GM10266 (cell line): Measurements from ENCODE around the gene LMNTD1.
"Not testable (repeated sequence)": the region's sequence is repeated elsewhere in the genome, so short reads cannot be mapped to it uniquely, and the experiment has no call there.

ENCODE experiments used
- DNase-seq: peaks from one replicate; pipeline ENCODE4 v3.0.0; 2012; ENCODE audit errors: extremely low spot score
- CTCF ChIP-seq: IDR thresholded peaks from 2 replicates; pipeline ENCODE4 v1.5.1; 2012; ENCODE audit warnings: mild to moderate bottlenecking, low read depth; ENCODE audit not compliant: control insufficient read depth, insufficient read depth; ENCODE audit errors: missing control alignments

Gene LMNTD1

GRCh38 chr12:25433581-25434325, 119.3 kb downstream of the LMNTD1 start:
- no peak for TF ChIP-seq CTCF
- no peak for DNase-seq

- DNase-seq, result no peak
- no peak for TF ChIP-seq CTCF
These were observed 120.1 kb downstream of the LMNTD1 start for GRCh38 chr12:25433024-25433423.

- DNase-seq, result no peak
- TF ChIP-seq CTCF, result no peak
These were observed 125.5 kb downstream of the LMNTD1 start for GRCh38 chr12:25427337-25428249.

GRCh38 chr12:25426821-25427220, 126.3 kb downstream of the LMNTD1 start:
- not testable (repeated sequence) for DNase-seq
